ENCODE results near the gene RUNX2. TPM values are rescaled to one million over a fixed set of nuclear protein-coding genes. Genes with fewer than 3 reads are reported as not detected.

Gene RUNX2
- total RNA-seq, 1 experiment from 2014 or later = 3.8 TPM

DNA sequence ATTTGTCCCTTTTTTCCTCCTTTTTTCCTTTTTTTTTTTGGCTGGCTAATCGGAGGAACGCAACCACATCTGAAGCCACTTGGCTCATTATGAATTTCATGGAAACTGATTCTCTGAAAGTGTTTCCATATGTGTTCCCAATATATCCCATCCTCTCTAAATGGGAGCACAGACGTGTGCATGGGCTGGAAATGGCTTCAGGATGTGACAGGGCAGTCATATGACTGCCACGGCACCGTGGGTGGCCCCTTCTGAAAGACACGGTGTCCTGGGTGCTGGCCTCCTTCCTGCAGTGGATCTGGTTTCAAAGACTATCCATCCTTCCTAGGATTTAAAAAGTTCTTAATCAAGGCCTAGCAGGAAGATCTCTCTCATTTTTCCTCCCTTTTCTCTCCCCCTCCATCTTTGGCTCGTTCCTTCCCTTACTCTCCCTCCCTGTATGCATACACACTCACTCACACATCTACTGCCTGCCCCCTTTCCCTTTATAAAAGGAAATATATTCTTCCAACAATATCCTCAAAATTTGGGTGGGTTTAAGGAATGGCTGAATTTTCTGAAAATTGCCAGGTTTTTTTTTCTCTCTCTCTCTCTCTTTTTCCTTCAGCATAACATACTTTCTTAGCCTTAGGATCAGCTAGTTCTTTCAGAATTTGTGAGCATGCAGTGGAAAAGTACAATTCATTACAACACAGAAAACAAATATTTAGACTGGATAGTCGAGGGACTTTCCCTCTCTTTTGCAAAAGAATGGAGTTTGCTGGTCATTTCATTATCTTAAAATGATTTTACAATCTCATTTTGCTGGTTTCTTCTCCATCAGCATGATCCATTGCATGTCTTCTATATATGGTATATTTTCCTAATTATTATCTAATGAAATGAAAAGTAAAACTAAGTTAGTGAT, 210.8 kb downstream of the RUNX2 start:
- TF ChIP-seq EZH2phosphoT487 (IDR thresholded peaks at IDR 0.05; ENCODE audit: borderline replicate concordance, low read length) (no peak), EZH2 (IDR thresholded peaks at IDR 0.05; ENCODE audit: low read length, unreplicated experiment) (no peak)
- TF ChIP-seq, protein P1, sequence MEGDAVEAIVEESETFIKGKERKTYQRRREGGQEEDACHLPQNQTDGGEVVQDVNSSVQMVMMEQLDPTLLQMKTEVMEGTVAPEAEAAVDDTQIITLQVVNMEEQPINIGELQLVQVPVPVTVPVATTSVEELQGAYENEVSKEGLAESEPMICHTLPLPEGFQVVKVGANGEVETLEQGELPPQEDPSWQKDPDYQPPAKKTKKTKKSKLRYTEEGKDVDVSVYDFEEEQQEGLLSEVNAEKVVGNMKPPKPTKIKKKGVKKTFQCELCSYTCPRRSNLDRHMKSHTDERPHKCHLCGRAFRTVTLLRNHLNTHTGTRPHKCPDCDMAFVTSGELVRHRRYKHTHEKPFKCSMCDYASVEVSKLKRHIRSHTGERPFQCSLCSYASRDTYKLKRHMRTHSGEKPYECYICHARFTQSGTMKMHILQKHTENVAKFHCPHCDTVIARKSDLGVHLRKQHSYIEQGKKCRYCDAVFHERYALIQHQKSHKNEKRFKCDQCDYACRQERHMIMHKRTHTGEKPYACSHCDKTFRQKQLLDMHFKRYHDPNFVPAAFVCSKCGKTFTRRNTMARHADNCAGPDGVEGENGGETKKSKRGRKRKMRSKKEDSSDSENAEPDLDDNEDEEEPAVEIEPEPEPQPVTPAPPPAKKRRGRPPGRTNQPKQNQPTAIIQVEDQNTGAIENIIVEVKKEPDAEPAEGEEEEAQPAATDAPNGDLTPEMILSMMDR (conservative IDR thresholded peaks at IDR 0.05; ENCODE audit: low read depth, low read length) = no peak
- ChIA-PET POLR2A (ENCODE audit: unreplicated experiment) (no interaction called here), CTCF (no interaction called here)
- intact Hi-C loops (cut with micrococcal nuclease) = no loop called here
- Histone ChIP-seq H3K27me3 (ENCODE audit: low read length) (no peaks in the 10 kb centered on the region), H3K9me3 (ENCODE audit: low read length) (no peaks in the 10 kb centered on the region), H3K9ac (ENCODE audit: low read length) (no peak overlapping the region), H3K4me3 (ENCODE audit: low read length) (no peak overlapping the region), H3K9me2 (replicated peaks; ENCODE audit: low read length) (no peaks in the 10 kb centered on the region), H3F3A (ENCODE audit: low read length, unreplicated experiment) (peaks cover 5% of the 10 kb centered on the region), H3K4me2 (ENCODE audit: low read length) (no peak overlapping the region), H2AFZ (ENCODE audit: low read length) (no peak overlapping the region), H3K4me1 (ENCODE audit: insufficient read depth, low read length) (peaks cover 20% of the 10 kb centered on the region), H4K20me1 (ENCODE audit: low read length) (no peaks in the 10 kb centered on the region), H3K27ac (ENCODE audit: low read length) (no peak overlapping the region), H3K36me3 (ENCODE audit: low read depth, low read length) (0 out of 2 replicates have a peak, but pooled peaks cover 4% of the 10 kb centered on the region), H3K79me2 (ENCODE audit: low read length) (no peaks in the 10 kb centered on the region)
- ATAC-seq (no peak), DNase-seq (no peak)
- no TSS peak for BruUV-seq (replicated peaks)

GRCh38 chr6:45540375-45540920, 212.3 kb downstream of the RUNX2 start:
- H3K9me3 ChIP-seq (ENCODE audit: low read length) = no peaks in the 10 kb centered on the region
- H3K9me2 ChIP-seq (replicated peaks; ENCODE audit: low read length) = no peaks in the 10 kb centered on the region
- H2AFZ ChIP-seq (ENCODE audit: low read length) = no peak overlapping the region
- H3K4me3 ChIP-seq (ENCODE audit: low read length) = no peak overlapping the region
- CTCF ChIA-PET = no interaction called here
- ATAC-seq (no peak), DNase-seq (no peak)
- peaks cover 28% of the 10 kb centered on the region for H3K4me1 ChIP-seq (ENCODE audit: insufficient read depth, low read length)
- TF ChIP-seq, protein P1 (conservative IDR thresholded peaks at IDR 0.05; ENCODE audit: low read depth, low read length) = no peak
- TF ChIP-seq EZH2 (IDR thresholded peaks at IDR 0.05; ENCODE audit: low read length, unreplicated experiment) = no peak
- TF ChIP-seq EZH2phosphoT487 (IDR thresholded peaks at IDR 0.05; ENCODE audit: borderline replicate concordance, low read length) = no peak
- H3K27me3 ChIP-seq (ENCODE audit: low read length) = no peaks in the 10 kb centered on the region
- POLR2A ChIA-PET (ENCODE audit: unreplicated experiment) = no interaction called here
- no peak overlapping the region for H3K27ac ChIP-seq (ENCODE audit: low read length)
- no peaks in the 10 kb centered on the region for H3K79me2 ChIP-seq (ENCODE audit: low read length)
- H3K36me3 ChIP-seq (ENCODE audit: low read depth, low read length) = 0 out of 2 replicates have a peak, but pooled peaks cover 4% of the 10 kb centered on the region
- intact Hi-C loops (cut with micrococcal nuclease) = no loop called here
- H3K4me2 ChIP-seq (ENCODE audit: low read length) = no peak overlapping the region
- no peaks in the 10 kb centered on the region for H4K20me1 ChIP-seq (ENCODE audit: low read length)
- BruUV-seq (replicated peaks) = no TSS peak
- peaks cover 5% of the 10 kb centered on the region for H3F3A ChIP-seq (ENCODE audit: low read length, unreplicated experiment)
- H3K9ac ChIP-seq (ENCODE audit: low read length) = no peak overlapping the region

GRCh38 chr6:45541934-45542333, 213.8 kb downstream of the RUNX2 start:
- H4K20me1 ChIP-seq (ENCODE audit: low read length) = no peaks in the 10 kb centered on the region
- ChIA-PET POLR2A (ENCODE audit: unreplicated experiment) (no interaction called here), CTCF (no interaction called here)
- no peak overlapping the region for H3K27ac ChIP-seq (ENCODE audit: low read length)
- TF ChIP-seq EZH2 (IDR thresholded peaks at IDR 0.05; ENCODE audit: low read length, unreplicated experiment) = no peak
- TF ChIP-seq, protein P1 (conservative IDR thresholded peaks at IDR 0.05; ENCODE audit: low read depth, low read length) = no peak
- TF ChIP-seq EZH2phosphoT487 (IDR thresholded peaks at IDR 0.05; ENCODE audit: borderline replicate concordance, low read length) = no peak
- no peaks in the 10 kb centered on the region for H3K79me2 ChIP-seq (ENCODE audit: low read length)
- BruUV-seq (replicated peaks) = no TSS peak
- ATAC-seq = no peak
- no peak overlapping the region for H3K9ac ChIP-seq (ENCODE audit: low read length)
- no peak overlapping the region for H3K4me2 ChIP-seq (ENCODE audit: low read length)
- no peak overlapping the region for H2AFZ ChIP-seq (ENCODE audit: low read length)
- intact Hi-C loops (cut with micrococcal nuclease) = no loop called here
- peaks cover 28% of the 10 kb centered on the region for H3K4me1 ChIP-seq (ENCODE audit: insufficient read depth, low read length)
- H3K36me3 ChIP-seq (ENCODE audit: low read depth, low read length) = 0 out of 2 replicates have a peak, but pooled peaks cover 5% of the 10 kb centered on the region
- no peak for DNase-seq
- H3K9me2 ChIP-seq (replicated peaks; ENCODE audit: low read length) = no peaks in the 10 kb centered on the region
- peaks cover 5% of the 10 kb centered on the region for H3F3A ChIP-seq (ENCODE audit: low read length, unreplicated experiment)
- no peaks in the 10 kb centered on the region for H3K27me3 ChIP-seq (ENCODE audit: low read length)
- H3K4me3 ChIP-seq (ENCODE audit: low read length) = no peak overlapping the region
- no peaks in the 10 kb centered on the region for H3K9me3 ChIP-seq (ENCODE audit: low read length)

Measured in PC-3 (cell line).